HG03097 (cell line): ENCODE data around the gene SNX21.
"Not testable (repeated sequence)": the region's sequence is repeated elsewhere in the genome, so short reads cannot be mapped to it uniquely, and the experiment has no call there.

Source experiments
- ATAC-seq: cut with Tn5 transposase; IDR thresholded peaks from one replicate; pipeline ENCODE4 v1.9.1; 2021; ENCODE audit not compliant: unreplicated experiment, low FRiP score

SNX21 gene

GRCh38 chr20:45833030-45833882 lies at the start of gene SNX21:
Gene SNX21 (plus strand): TSS chr20:45833799. CDS start chr20:45833920, 121 bp downstream.
- ATAC-seq = no peak

- ATAC-seq = no peak
Observed at GRCh38 chr20:45788351-45788750, 45.2 kb upstream of the SNX21 start.

GRCh38 chr20:45792317-45793118 lies 41.1 kb upstream of the SNX21 start:
- ATAC-seq = peak; percentile 9

- no peak for ATAC-seq
Observed at GRCh38 chr20:45796337-45797065, 37.1 kb upstream of the SNX21 start.

- ATAC-seq = not testable (repeated sequence)
Observed at GRCh38 chr20:45797510-45797909, 36.1 kb upstream of the SNX21 start.

- ATAC-seq = not testable (repeated sequence)
Observed at GRCh38 chr20:45797955-45798354, 35.6 kb upstream of the SNX21 start.

GRCh38 chr20:45798935-45799642 lies 34.5 kb upstream of the SNX21 start:
- ATAC-seq = peak; percentile 61

- no peak for ATAC-seq
Observed at GRCh38 chr20:45801851-45802250, 31.7 kb upstream of the SNX21 start.

- ATAC-seq = no peak
Observed at GRCh38 chr20:45810191-45810970, 23.2 kb upstream of the SNX21 start.

- peak; percentile 93 for ATAC-seq
Observed at GRCh38 chr20:45812157-45813005, 21.2 kb upstream of the SNX21 start, which contains the start of gene UBE2C. Gene UBE2C (plus strand): TSS chr20:45812644. CDS start chr20:45812696, 52 bp downstream.

- no peak for ATAC-seq
Observed at GRCh38 chr20:45813006-45813340, 20.6 kb upstream of the SNX21 start.

- ATAC-seq = no peak
Observed at GRCh38 chr20:45813489-45813888, 20.1 kb upstream of the SNX21 start.

- no peak for ATAC-seq
Observed at GRCh38 chr20:45814314-45814713, 19.3 kb upstream of the SNX21 start.

- ATAC-seq = no peak
Observed at GRCh38 chr20:45816951-45817350, 16.6 kb upstream of the SNX21 start.

- ATAC-seq = no peak
Observed at GRCh38 chr20:45817376-45818194, 16.0 kb upstream of the SNX21 start.

- ATAC-seq = no peak
Observed at GRCh38 chr20:45818239-45818638, 15.4 kb upstream of the SNX21 start.

GRCh38 chr20:45819466-45819865 lies 14.1 kb upstream of the SNX21 start:
- no peak for ATAC-seq

- no peak for ATAC-seq
Observed at GRCh38 chr20:45821947-45822346, 11.7 kb upstream of the SNX21 start.
